GM23338 (cell line): ENCODE measurements around the gene ARG2. TPM values are rescaled to one million over a fixed set of nuclear protein-coding genes. Genes with fewer than 3 reads are reported as not detected.

Experiments used
- ATAC-seq: fragments of 200-7000 bp; cut with Tn5 transposase; 3 replicates; pipeline ENCODE4 v1.9.1; 2020
- DNase-seq: peaks from one replicate; pipeline ENCODE4 v3.0.0-alpha.2; 2015; ENCODE audit warnings: low spot score
- H2AFZ ChIP-seq: fragments of 200-600 bp; sonication (generic); 2 replicates; pipeline ENCODE4 v1.8.0; 2016; ENCODE audit warnings: antibody characterized with exemption, mild to moderate bottlenecking, moderate library complexity
- H3F3A ChIP-seq: fragments of 200-600 bp; sonication (generic); replicated peaks from 2 replicates; pipeline ENCODE4 v1.8.0; 2017; ENCODE audit warnings: antibody characterized with exemption, mixed run types, low read depth
- H3K27ac ChIP-seq: fragments of 200-600 bp; sonication (generic); 2 replicates; pipeline ENCODE4 v1.6.1; 2016; ENCODE audit warnings: low read depth
- H3K27me3 ChIP-seq: fragments of 200-600 bp; sonication (generic); 2 replicates; pipeline ENCODE4 v1.8.0; 2016; ENCODE audit warnings: mild to moderate bottlenecking, mixed run types, moderate library complexity; ENCODE audit not compliant: insufficient read depth
- H3K36me3 ChIP-seq: fragments of 200-600 bp; sonication (generic); 2 replicates; pipeline ENCODE4 v1.8.0; 2016; ENCODE audit warnings: mild to moderate bottlenecking; ENCODE audit not compliant: insufficient read depth
- H3K4me1 ChIP-seq: fragments of 200-600 bp; sonication (generic); 2 replicates; pipeline ENCODE4 v1.8.0; 2016; ENCODE audit warnings: mild to moderate bottlenecking, moderate library complexity; ENCODE audit not compliant: insufficient read depth
- H3K4me2 ChIP-seq: fragments of 200-600 bp; sonication (generic); 2 replicates; pipeline ENCODE4 v1.7.1; 2017; ENCODE audit warnings: mixed run types
- H3K4me3 ChIP-seq: fragments of 200-600 bp; sonication (generic); 2 replicates; pipeline ENCODE4 v1.6.1; 2016; ENCODE audit warnings: mixed run types
- H3K79me2 ChIP-seq: fragments of 200-600 bp; sonication (generic); replicated peaks from 2 replicates; pipeline ENCODE4 v1.8.0; 2017; ENCODE audit warnings: mild to moderate bottlenecking; ENCODE audit not compliant: insufficient read depth
- H3K9me2 ChIP-seq: fragments of 200-600 bp; sonication (generic); 2 replicates; pipeline ENCODE4 v1.8.0; 2017; ENCODE audit not compliant: insufficient read depth
- H4K20me1 ChIP-seq: fragments of 200-600 bp; sonication (generic); replicated peaks from 2 replicates; pipeline ENCODE4 v1.8.0; 2017; ENCODE audit warnings: mild to moderate bottlenecking; ENCODE audit not compliant: insufficient read depth
- H3K27ac Mint-ChIP-seq: 2 replicates; pipeline ENCODE4 v1.8.0; 2020; ENCODE audit warnings: inconsistent platforms, mild to moderate bottlenecking, moderate library complexity, mixed read lengths
- H3K27me3 Mint-ChIP-seq: 3 replicates; pipeline ENCODE4 v1.8.0; 2022; ENCODE audit warnings: low read depth, mild to moderate bottlenecking, moderate library complexity, mixed read lengths, inconsistent platforms; ENCODE audit not compliant: insufficient read depth, poor library complexity
- H3K36me3 Mint-ChIP-seq: 3 replicates; pipeline ENCODE4 v1.8.0; 2021; ENCODE audit warnings: low read depth, mild to moderate bottlenecking, inconsistent platforms, moderate library complexity, mixed read lengths
- H3K4me1 Mint-ChIP-seq: 3 replicates; pipeline ENCODE4 v1.8.0; 2020; ENCODE audit warnings: mild to moderate bottlenecking, inconsistent platforms, mixed read lengths
- H3K4me3 Mint-ChIP-seq: 3 replicates; pipeline ENCODE4 v1.8.0; 2021; ENCODE audit warnings: moderate library complexity, mild to moderate bottlenecking, inconsistent platforms, mixed read lengths
- H3K9me3 Mint-ChIP-seq: 3 replicates; pipeline ENCODE4 v1.8.0; 2020; ENCODE audit warnings: moderate library complexity, mild to moderate bottlenecking, inconsistent platforms, mixed read lengths
- CREB1 ChIP-seq: fragments of 250-450 bp; sonication (Bioruptor Pico); IDR thresholded peaks from 2 replicates; pipeline ENCODE4 v1.5.0; 2020; ENCODE audit warnings: low read depth, mild to moderate bottlenecking, moderate library complexity
- CTCF ChIP-seq, 2 experiments: fragments of 200-600 bp in 1 of 2; sonication (generic) in 1 of 2; conservative IDR thresholded peaks; 2 replicates each; pipeline versions ENCODE4 v1.5.1 to v1.6.1; 2016 to 2017; ENCODE audit warnings: antibody characterized with exemption in 2 of 2, low read depth in 2 of 2, mild to moderate bottlenecking in 2 of 2, moderate library complexity in 1 of 2
- EZH2 ChIP-seq: fragments of 200-600 bp; sonication (generic); IDR thresholded peaks from one replicate; pipeline ENCODE4 v1.8.0; 2017; ENCODE audit warnings: antibody characterized with exemption, mild to moderate bottlenecking, low read depth; ENCODE audit not compliant: unreplicated experiment
- EZH2phosphoT487 ChIP-seq: fragments of 200-600 bp; sonication (generic); IDR thresholded peaks from one replicate; pipeline ENCODE4 v1.8.1; 2018; ENCODE audit warnings: antibody characterized with exemption; ENCODE audit not compliant: unreplicated experiment
- JUNB ChIP-seq: IDR thresholded peaks from one replicate; pipeline ENCODE4 v1.6.1; 2016; ENCODE audit warnings: antibody characterized with exemption; ENCODE audit not compliant: unreplicated experiment
- NANOG ChIP-seq: IDR thresholded peaks from 2 replicates; pipeline ENCODE4 v1.6.1; 2016; ENCODE audit warnings: antibody characterized with exemption, borderline replicate concordance
- POLR2AphosphoS5 ChIP-seq: IDR thresholded peaks from 2 replicates; pipeline ENCODE4 v1.6.1; 2016; ENCODE audit warnings: antibody characterized with exemption, low read depth
- STAT1 ChIP-seq: IDR thresholded peaks from one replicate; pipeline ENCODE4 v1.6.1; 2016; ENCODE audit warnings: antibody characterized with exemption; ENCODE audit not compliant: unreplicated experiment
- ZNF114 ChIP-seq: fragments of 250-450 bp; sonication (Bioruptor Pico); IDR thresholded peaks from 2 replicates; pipeline ENCODE4 v1.5.0; 2020; ENCODE audit warnings: mild to moderate bottlenecking, moderate library complexity
- ZNF331 ChIP-seq: fragments of 250-450 bp; sonication (Bioruptor Pico); IDR thresholded peaks from 2 replicates; pipeline ENCODE4 v1.5.0; 2020; ENCODE audit warnings: low read depth, mild to moderate bottlenecking, moderate library complexity
- ZNF462 ChIP-seq: fragments of 250-450 bp; sonication (Bioruptor Pico); IDR thresholded peaks from 2 replicates; pipeline ENCODE4 v1.5.0; 2020; ENCODE audit warnings: mild to moderate bottlenecking, moderate library complexity
- polyA plus RNA-seq: library from polyadenylated mRNA; unstranded; fragments of >200 nt; fragmentation: Nextera tagmentation; extraction: Ambion mirVana; gene quantifications from 2 replicates; pipeline ENCODE4 v1.2.1, GENCODE V29; 2016
- total RNA-seq: library from RNA; depleted of rRNA; stranded (reverse); fragments of >200 nt; shearing (Covaris generic); gene quantifications from 2 replicates; pipeline ENCODE4 v1.2.3, GENCODE V29; 2014
- TF ChIP-seq, protein P1 (sequence below): IDR thresholded peaks from 2 replicates; pipeline ENCODE4 v1.6.1; 2016; ENCODE audit warnings: antibody characterized with exemption
- TF ChIP-seq, protein P2 (sequence below): IDR thresholded peaks from one replicate; pipeline ENCODE4 v1.6.1; 2018; ENCODE audit warnings: antibody characterized with exemption; ENCODE audit not compliant: unreplicated experiment

ARG2 gene
- total and polyA plus RNA-seq, 2 experiments from 2014 or later: 42.7 to 69.4 TPM

DNA sequence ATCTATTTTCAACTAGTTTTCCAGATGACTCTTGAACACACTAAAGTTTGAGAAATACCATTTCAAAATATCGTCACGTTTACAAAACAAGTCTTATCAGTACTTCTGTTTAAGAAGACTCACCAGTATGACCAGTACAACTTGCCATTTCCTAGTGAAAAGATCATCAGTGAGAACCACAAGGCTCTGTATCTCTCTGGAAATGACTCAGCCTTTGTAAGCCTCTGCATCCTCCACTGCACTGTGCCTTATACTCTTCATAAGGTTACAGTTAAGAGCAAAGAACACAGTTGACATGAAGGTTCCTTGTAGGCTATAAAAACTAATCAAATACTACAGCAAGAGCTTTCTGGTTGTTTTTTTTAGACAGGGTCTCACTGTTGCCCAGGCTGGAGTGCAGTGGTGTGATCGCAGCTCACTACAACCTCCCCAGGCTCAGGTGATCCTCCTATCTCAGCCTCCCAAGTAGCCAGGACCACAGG is 60.4 kb downstream of the ARG2 start:
- Mint-ChIP-seq H3K27ac (no peak overlapping the region), H3K4me1 (peaks cover 3% of the 10 kb centered on the region; the same call in 1 of the 3 replicates), H3K36me3 (peaks cover 70% of the 10 kb centered on the region), H3K4me3 (no peak overlapping the region), H3K9me3 (no peaks in the 10 kb centered on the region; the same call in 2 of the 3 replicates), H3K27me3 (peaks cover 7% of the 10 kb centered on the region)
- no peaks in the 10 kb centered on the region for H3K9me2 ChIP-seq
- H3K4me1 ChIP-seq: peaks cover 5% of the 10 kb centered on the region; the same call in 1 of the 2 replicates
- H3K27me3 ChIP-seq: no peaks in the 10 kb centered on the region
- H4K20me1 ChIP-seq: peaks cover 57% of the 10 kb centered on the region
- H2AFZ ChIP-seq: no peak overlapping the region
- H3K4me3 ChIP-seq: no peak overlapping the region
- peaks cover 66% of the 10 kb centered on the region for H3K36me3 ChIP-seq
- H3K4me2 ChIP-seq: no peak overlapping the region
- ATAC-seq (no peak), DNase-seq (no peak)
- no peak for TF ChIP-seq NANOG
- TF ChIP-seq, protein P1, sequence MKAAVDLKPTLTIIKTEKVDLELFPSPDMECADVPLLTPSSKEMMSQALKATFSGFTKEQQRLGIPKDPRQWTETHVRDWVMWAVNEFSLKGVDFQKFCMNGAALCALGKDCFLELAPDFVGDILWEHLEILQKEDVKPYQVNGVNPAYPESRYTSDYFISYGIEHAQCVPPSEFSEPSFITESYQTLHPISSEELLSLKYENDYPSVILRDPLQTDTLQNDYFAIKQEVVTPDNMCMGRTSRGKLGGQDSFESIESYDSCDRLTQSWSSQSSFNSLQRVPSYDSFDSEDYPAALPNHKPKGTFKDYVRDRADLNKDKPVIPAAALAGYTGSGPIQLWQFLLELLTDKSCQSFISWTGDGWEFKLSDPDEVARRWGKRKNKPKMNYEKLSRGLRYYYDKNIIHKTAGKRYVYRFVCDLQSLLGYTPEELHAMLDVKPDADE: no peak
- TF ChIP-seq POLR2AphosphoS5: no peak
- no peak for TF ChIP-seq EZH2phosphoT487
- TF ChIP-seq ZNF462 (CRISPR knock-in tag): no peak
- TF ChIP-seq CREB1 (CRISPR knock-in tag): no peak
- TF ChIP-seq CTCF (conservative IDR thresholded peaks at IDR 0.05; ENCODE audit: low read depth in 2 of 2): no peak
- TF ChIP-seq, protein P2, sequence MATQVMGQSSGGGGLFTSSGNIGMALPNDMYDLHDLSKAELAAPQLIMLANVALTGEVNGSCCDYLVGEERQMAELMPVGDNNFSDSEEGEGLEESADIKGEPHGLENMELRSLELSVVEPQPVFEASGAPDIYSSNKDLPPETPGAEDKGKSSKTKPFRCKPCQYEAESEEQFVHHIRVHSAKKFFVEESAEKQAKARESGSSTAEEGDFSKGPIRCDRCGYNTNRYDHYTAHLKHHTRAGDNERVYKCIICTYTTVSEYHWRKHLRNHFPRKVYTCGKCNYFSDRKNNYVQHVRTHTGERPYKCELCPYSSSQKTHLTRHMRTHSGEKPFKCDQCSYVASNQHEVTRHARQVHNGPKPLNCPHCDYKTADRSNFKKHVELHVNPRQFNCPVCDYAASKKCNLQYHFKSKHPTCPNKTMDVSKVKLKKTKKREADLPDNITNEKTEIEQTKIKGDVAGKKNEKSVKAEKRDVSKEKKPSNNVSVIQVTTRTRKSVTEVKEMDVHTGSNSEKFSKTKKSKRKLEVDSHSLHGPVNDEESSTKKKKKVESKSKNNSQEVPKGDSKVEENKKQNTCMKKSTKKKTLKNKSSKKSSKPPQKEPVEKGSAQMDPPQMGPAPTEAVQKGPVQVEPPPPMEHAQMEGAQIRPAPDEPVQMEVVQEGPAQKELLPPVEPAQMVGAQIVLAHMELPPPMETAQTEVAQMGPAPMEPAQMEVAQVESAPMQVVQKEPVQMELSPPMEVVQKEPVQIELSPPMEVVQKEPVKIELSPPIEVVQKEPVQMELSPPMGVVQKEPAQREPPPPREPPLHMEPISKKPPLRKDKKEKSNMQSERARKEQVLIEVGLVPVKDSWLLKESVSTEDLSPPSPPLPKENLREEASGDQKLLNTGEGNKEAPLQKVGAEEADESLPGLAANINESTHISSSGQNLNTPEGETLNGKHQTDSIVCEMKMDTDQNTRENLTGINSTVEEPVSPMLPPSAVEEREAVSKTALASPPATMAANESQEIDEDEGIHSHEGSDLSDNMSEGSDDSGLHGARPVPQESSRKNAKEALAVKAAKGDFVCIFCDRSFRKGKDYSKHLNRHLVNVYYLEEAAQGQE: no peak
- TF ChIP-seq JUNB: no peak
- TF ChIP-seq STAT1: no peak
- no peak for TF ChIP-seq EZH2
- no peak for TF ChIP-seq ZNF114
- no peak for TF ChIP-seq ZNF331 (CRISPR knock-in tag)
- H3K27ac ChIP-seq: no peak overlapping the region
- peaks cover 58% of the 10 kb centered on the region for H3K79me2 ChIP-seq
- H3F3A ChIP-seq: peaks cover 14% of the 10 kb centered on the region
